Small intestine (tissue), 7 donors: Measurements from ENCODE around the gene PDCD10. TPM values are rescaled to one million over a fixed set of nuclear protein-coding genes. Genes with fewer than 3 reads are reported as not detected.

Experiments
- DNase-seq, 2 donors: peaks; one replicate each; pipeline versions ENCODE4 v3.0.0 to v3.0.0-alpha.2; 2013
- FAIRE-seq: peaks from 2 replicates; lab custom pipeline; 2012; peaks lifted over from hg19 to GRCh38; lab: Jason Lieb, UNC
- H3K27ac ChIP-seq, 3 donors: one replicate each; pipeline ENCODE4 v1.5.1; 2013; ENCODE audit warnings: low read length in 2 of 3, mild to moderate bottlenecking in 2 of 3, control low read depth in 1 of 3, inconsistent platforms in 1 of 3, low read depth in 1 of 3, moderate library complexity in 1 of 3
- H3K27me3 ChIP-seq, 3 donors: one replicate each; pipeline ENCODE4 v1.6.1; 2013; ENCODE audit warnings: low read length in 3 of 3, inconsistent platforms in 1 of 3; ENCODE audit not compliant: control insufficient read depth in 3 of 3, insufficient read depth in 3 of 3
- H3K36me3 ChIP-seq, 3 donors: one replicate each; pipeline ENCODE4 v1.6.1; 2013; ENCODE audit warnings: low read length in 3 of 3, inconsistent platforms in 1 of 3, low read depth in 1 of 3, mild to moderate bottlenecking in 1 of 3, moderate library complexity in 1 of 3; ENCODE audit not compliant: control insufficient read depth in 3 of 3, insufficient read depth in 2 of 3
- H3K4me1 ChIP-seq, 3 donors: one replicate each; pipeline ENCODE4 v1.6.1; 2013; ENCODE audit warnings: low read length in 2 of 3, inconsistent platforms in 1 of 3, low read depth in 1 of 3, mild to moderate bottlenecking in 1 of 3, moderate library complexity in 1 of 3; ENCODE audit not compliant: control insufficient read depth in 3 of 3, insufficient read depth in 2 of 3
- H3K4me3 ChIP-seq, 3 donors: one replicate each; pipeline ENCODE4 v1.5.1; 2013; ENCODE audit warnings: low read length in 3 of 3, control low read depth in 1 of 3, inconsistent platforms in 1 of 3, low read depth in 1 of 3, mild to moderate bottlenecking in 1 of 3, moderate library complexity in 1 of 3
- H3K9me3 ChIP-seq, 2 donors: one replicate each; pipeline ENCODE4 v1.6.1; 2013; ENCODE audit warnings: low read depth in 1 of 2, low read length in 1 of 2; ENCODE audit not compliant: control insufficient read depth in 2 of 2, insufficient read depth in 1 of 2
- WGBS, 3 donors: extraction: QIAGEN DNeasy Blood & Tissue Kit; methylation state at CpG; one replicate each; pipeline ENCODE4 v1.1.7; 2013; 5-methylcytosine and 5-hydroxymethylcytosine counted together
- polyA plus RNA-seq, 4 donors: library from polyadenylated mRNA; stranded (reverse) in 3 of 4; unstranded in 1 of 4; fragments of 200-250 nt in 3 of 4; fragments of 120-200 nt in 1 of 4; gene quantifications; one replicate each; pipeline versions ENCODE4 v1.2.1 to v1.2.3, GENCODE V29; 2013
- donor health status: healthy with polysubstance abuse.
- donor health status: control.
- donor health status: control.
- donor health status: Bipolar disorder and iron deficiency.
- donor health status: healthy.

Gene PDCD10
- polyA plus RNA-seq, 4 donors: 49.5 to 96.2 (median 79.4) TPM

DNA sequence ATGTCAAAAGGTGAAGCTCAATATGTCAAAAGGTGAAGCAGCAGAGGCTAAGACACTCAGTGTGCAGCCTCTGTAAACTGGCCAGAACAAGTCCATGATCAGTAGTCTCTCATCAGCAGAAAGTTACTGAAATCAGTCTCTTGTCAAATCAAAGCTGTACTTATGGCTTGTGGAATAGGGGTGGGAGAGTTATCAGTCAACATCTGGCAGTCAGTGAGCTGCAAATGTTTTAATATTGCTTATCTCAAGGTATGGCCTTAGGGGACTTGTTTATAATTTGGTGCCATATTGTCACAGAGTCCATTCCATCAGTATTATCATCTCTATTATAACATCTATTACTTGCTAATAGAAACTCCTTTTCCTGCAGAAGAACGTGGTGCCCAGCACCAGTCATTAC, 66.0 kb downstream of the PDCD10 start:
- Histone ChIP-seq H3K27me3 (no peaks in the 10 kb centered on the region), H3K36me3 (no peaks in the 10 kb centered on the region), H3K27ac (no peak overlapping the region), H3K4me1 (peaks cover 0 to 7% (median 0%) of the 10 kb centered on the region in 3 donors), H3K9me3 (no peaks in the 10 kb centered on the region), H3K4me3 (no peak overlapping the region)
- 67 to 93% (median 82%) methylated on average over 1 of the region's 1 CpG for WGBS, 3 donors
- DNase-seq (no peak), FAIRE-seq (no peak)

DNA sequence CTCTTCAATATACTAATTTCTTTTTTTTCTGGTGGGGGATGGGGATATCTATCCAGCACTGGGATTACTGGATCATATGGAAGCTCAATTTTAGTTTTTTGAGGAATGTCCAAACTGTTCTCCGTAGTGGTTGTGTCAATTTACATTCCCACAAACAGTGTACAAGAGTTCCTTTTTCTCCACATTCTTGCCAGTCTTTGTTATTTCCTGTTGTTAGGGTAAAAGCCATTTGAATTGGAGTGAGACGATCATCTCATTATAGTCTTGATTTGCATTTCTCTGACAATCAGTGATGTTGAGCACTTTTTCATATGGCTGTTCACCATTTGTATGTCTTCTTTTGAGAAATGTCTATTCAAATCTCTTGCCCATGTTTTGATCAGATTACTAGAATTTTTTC, 68.1 kb downstream of the PDCD10 start:
- Histone ChIP-seq H3K4me3 (no peak overlapping the region), H3K27ac (no peak overlapping the region), H3K27me3 (no peaks in the 10 kb centered on the region), H3K4me1 (peaks cover 0 to 5% (median 0%) of the 10 kb centered on the region in 3 donors), H3K36me3 (no peaks in the 10 kb centered on the region), H3K9me3 (no peaks in the 10 kb centered on the region)
- DNase-seq (no peak), FAIRE-seq (no peak)
- WGBS, 3 donors: 70 to 91% (median 84%) methylated on average over 2 of the region's 2 CpGs

DNA sequence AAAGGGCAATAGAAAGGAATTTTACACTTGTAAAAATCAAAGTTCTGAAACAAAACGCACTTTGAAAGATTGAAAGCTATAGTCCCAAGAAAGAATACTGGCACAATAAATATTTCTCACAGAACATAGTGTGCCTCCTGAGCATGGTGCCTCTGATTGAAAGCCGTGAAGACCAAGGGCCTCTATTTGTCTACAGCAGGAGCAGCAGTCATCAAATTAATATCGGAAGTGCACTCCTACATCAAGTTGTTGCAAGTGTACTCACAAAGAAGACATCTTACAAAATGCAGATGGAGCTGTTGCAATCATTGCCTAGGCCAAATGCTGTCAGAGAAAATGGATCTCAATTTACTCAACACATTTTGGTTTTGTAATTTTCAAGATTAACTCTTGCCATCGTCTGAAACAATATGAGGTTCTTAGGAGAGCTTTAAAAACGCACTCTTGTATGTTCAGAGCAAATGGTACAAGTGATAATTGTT, 71.7 kb downstream of the PDCD10 start:
- Histone ChIP-seq H3K27me3 (no peaks in the 10 kb centered on the region), H3K9me3 (no peaks in the 10 kb centered on the region), H3K36me3 (no peaks in the 10 kb centered on the region), H3K4me1 (peaks cover 0 to 1% (median 0%) of the 10 kb centered on the region in 3 donors), H3K27ac (no peak overlapping the region), H3K4me3 (no peak overlapping the region)
- DNase-seq (no peak), FAIRE-seq (no peak)
- 89 to 94% (median 93%) methylated on average over 5 of the region's 5 CpGs for WGBS, 3 donors

DNA sequence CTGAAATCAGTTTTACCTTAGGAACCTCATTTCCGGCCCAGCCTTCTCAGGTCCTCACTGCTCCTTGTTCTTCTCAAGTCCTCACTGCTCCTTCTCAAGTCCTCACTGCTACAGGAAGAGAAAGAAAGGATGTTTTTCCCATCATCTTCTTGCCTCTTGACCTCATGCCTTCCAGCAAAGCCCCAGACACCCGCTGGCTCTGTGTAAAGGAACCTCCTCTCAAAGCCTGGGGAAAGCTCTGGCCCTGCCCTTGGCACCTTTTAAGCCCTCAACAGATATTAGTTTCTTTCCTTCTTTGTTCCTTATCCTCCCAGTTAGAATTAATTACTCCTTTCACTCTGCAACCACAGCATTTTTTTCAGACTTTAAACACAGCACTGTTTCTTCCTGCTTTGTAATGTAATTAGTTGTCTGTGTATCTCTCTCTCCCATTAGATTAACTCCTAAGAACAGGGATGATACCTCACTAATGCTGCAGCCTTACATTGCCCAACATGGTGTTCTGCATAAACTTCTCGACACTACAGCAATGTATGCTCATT, 76.9 kb downstream of the PDCD10 start:
- FAIRE-seq (no peak), DNase-seq (peak; percentile 13 to 76)
- WGBS, 3 donors: 44 to 57% (median 50%) methylated on average over 3 of the region's 3 CpGs
- peaks cover 0 to 7% (median 3%) of the 10 kb centered on the region in 3 donors for H3K4me1 ChIP-seq
- H3K27me3 ChIP-seq: no peaks in the 10 kb centered on the region
- H3K4me3 ChIP-seq: peak overlapping the region in 1 of 3 donors; percentile 35
- H3K27ac ChIP-seq: peak overlapping the region in 1 of 3 donors; percentile 88
- H3K9me3 ChIP-seq: peaks cover 0 to 4% of the 10 kb centered on the region in 2 donors
- no peaks in the 10 kb centered on the region for H3K36me3 ChIP-seq

DNA sequence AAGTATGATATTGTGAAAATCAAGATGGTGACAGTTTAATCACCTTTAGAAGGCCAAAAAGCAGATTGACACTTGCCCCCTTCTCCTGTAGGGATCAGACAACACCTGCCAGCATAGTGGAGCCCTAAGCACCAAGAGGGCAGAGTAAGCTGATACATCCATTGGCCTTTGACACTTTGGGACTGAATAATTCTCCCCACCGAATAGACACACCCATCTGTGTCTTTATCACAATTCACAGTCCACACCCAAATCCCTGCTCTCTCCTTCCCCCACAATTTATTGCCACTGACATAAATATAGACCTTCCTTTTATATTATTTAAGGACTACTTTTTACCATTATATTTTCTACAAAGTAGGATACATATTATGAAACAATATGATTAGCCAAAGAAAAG, 77.9 kb downstream of the PDCD10 start:
- Histone ChIP-seq H3K27me3 (no peaks in the 10 kb centered on the region), H3K27ac (peak overlapping the region in 1 of 3 donors; percentile 32), H3K9me3 (peaks cover 0 to 4% of the 10 kb centered on the region in 2 donors), H3K4me1 (peaks cover 0 to 7% (median 3%) of the 10 kb centered on the region in 3 donors), H3K4me3 (peak overlapping the region in 1 of 3 donors; percentile 19), H3K36me3 (no peaks in the 10 kb centered on the region)
- peak; percentile 8 to 90 for DNase-seq
- 0 to 45% (median 21%) methylated on average over 1 of the region's 1 CpG for WGBS, 3 donors
- FAIRE-seq: peak; percentile 65

DNA sequence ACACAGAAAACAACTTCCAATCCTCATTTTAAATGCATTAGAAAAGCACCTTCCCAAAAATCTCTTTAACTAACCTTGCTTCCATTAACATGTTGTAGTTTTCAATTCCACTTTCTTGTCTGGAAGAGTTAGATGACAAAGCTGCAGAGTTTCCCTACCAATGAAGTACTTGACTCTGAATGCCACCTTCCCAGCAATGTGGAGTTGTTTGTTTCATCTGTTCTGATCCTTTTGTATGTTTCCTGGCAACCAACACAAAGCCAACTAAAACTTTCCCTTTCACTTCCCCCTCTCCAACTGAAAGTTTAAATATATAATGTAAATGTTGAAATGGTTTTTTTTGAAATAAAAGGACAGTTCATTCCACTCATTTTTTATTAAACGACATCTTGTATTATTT, 80.9 kb downstream of the PDCD10 start, which contains the start of gene WDR49:
Gene WDR49 (minus strand): TSS at position 183 of the 400 bp plus-strand sequence. CDS start 517 bp downstream, outside the sequence.
- peak; percentile 4 to 63 for DNase-seq
- Histone ChIP-seq H3K4me1 (peaks cover 0 to 7% (median 3%) of the 10 kb centered on the region in 3 donors), H3K27me3 (no peaks in the 10 kb centered on the region), H3K4me3 (no peak within 1 kb of the TSS), H3K36me3 (no peaks in the 10 kb centered on the region), H3K27ac (no peak within 1 kb of the TSS), H3K9me3 (peaks cover 0 to 4% of the 10 kb centered on the region in 2 donors)
- no peak for FAIRE-seq
- 64 to 68% (median 66%) methylated on average over 1 of the region's 1 CpG for WGBS, 3 donors

DNA sequence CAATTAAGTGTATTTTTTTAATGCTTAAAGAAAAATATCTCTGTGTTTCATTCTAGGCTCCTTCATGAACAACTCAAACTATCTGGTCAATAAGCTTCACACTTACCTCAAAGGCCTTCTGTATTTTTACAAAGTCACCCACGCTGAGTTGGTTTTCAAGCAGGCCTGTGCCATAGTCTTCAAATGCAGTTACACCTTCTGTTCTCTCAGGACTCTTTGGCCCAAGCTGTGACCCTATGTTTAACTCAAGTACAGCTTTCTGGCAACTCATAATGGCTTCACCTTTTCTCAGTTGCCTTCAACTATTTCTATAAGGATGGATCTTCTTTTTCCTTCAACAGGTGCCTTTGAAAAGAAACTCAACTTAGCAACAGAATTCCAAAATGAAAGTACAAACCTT, 81.5 kb downstream of the PDCD10 start:
- Histone ChIP-seq H3K27me3 (no peaks in the 10 kb centered on the region), H3K27ac (no peak overlapping the region), H3K4me1 (peaks cover 0 to 7% (median 3%) of the 10 kb centered on the region in 3 donors), H3K36me3 (no peaks in the 10 kb centered on the region), H3K9me3 (peaks cover 0 to 4% of the 10 kb centered on the region in 2 donors), H3K4me3 (no peak overlapping the region)
- FAIRE-seq (no peak), DNase-seq (peak in 1 of 2 donors; percentile 29)
- 3 to 64% (median 36%) methylated on average over 1 of the region's 1 CpG for WGBS, 3 donors

DNA sequence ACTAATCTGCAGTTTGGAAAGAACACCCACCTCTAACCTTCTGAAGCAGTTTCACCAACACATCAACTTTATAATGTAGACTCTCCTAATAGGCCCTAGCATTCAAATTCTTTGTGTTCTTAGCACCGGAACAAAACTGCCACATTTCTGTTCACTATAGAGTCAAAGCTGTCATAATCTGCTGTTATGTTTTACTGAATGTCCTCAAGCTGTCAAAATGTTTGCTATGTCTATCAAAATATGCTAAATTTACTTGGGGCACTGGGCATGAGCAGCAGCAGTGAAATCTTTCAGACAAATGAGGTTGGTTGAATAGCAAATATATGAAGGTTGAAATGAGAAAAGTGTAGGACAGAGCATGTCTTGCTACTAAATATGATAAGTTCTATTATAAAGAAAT, 82.9 kb downstream of the PDCD10 start:
- no peaks in the 10 kb centered on the region for H3K4me1 ChIP-seq
- FAIRE-seq (no peak), DNase-seq (no peak)
- no peak overlapping the region for H3K4me3 ChIP-seq
- H3K36me3 ChIP-seq: no peaks in the 10 kb centered on the region
- no peaks in the 10 kb centered on the region for H3K27me3 ChIP-seq
- WGBS, 3 donors: 85 to 95% (median 88%) methylated on average over 1 of the region's 1 CpG
- no peak overlapping the region for H3K27ac ChIP-seq
- H3K9me3 ChIP-seq: peaks cover 0 to 4% of the 10 kb centered on the region in 2 donors
